Measurements from ENCODE around the gene KIF25.

The KIF25 gene

GRCh38 chr6:167997642-167998041 lies at the start of gene KIF25:
TSS of gene KIF25 (plus strand) at chr6:167997671. CDS start at chr6:168029586, 31,915 bp downstream.
- no peak for DNase-seq (ENCODE audit: low read depth)

- DNase-seq (ENCODE audit: low read depth): no peak
Observed at GRCh38 chr6:167947716-167948115, 49.8 kb upstream of the KIF25 start.

GRCh38 chr6:167948716-167949115 lies 48.8 kb upstream of the KIF25 start:
- DNase-seq (ENCODE audit: low read depth): no peak

- DNase-seq (ENCODE audit: low read depth): no peak
Observed at GRCh38 chr6:167949121-167949684, 48.3 kb upstream of the KIF25 start.

GRCh38 chr6:167951781-167952511 lies 45.5 kb upstream of the KIF25 start:
- DNase-seq (ENCODE audit: low read depth): no peak

GRCh38 chr6:167952512-167952859 lies 45.0 kb upstream of the KIF25 start:
- DNase-seq (ENCODE audit: low read depth): no peak

- no peak for DNase-seq (ENCODE audit: low read depth)
Observed at GRCh38 chr6:167953551-167953950, 43.9 kb upstream of the KIF25 start.

- DNase-seq (ENCODE audit: low read depth): no peak
Observed at GRCh38 chr6:167954151-167954550, 43.3 kb upstream of the KIF25 start.

GRCh38 chr6:167956491-167956890 lies 41.0 kb upstream of the KIF25 start:
- no peak for DNase-seq (ENCODE audit: low read depth)

GRCh38 chr6:167956983-167957492 lies 40.4 kb upstream of the KIF25 start:
- peak; percentile 1 for DNase-seq (ENCODE audit: low read depth)

- DNase-seq (ENCODE audit: low read depth): no peak
Observed at GRCh38 chr6:167957626-167958025, 39.8 kb upstream of the KIF25 start.

GRCh38 chr6:167960579-167960978 lies 36.9 kb upstream of the KIF25 start:
- no peak for DNase-seq (ENCODE audit: low read depth)

- DNase-seq (ENCODE audit: low read depth): no peak
Observed at GRCh38 chr6:167962711-167963110, 34.8 kb upstream of the KIF25 start.

- no peak for DNase-seq (ENCODE audit: low read depth)
Observed at GRCh38 chr6:167963589-167964057, 33.8 kb upstream of the KIF25 start.

GRCh38 chr6:167965592-167966539 lies 31.6 kb upstream of the KIF25 start:
- no peak for DNase-seq (ENCODE audit: low read depth)

GRCh38 chr6:167966540-167966905 lies 30.9 kb upstream of the KIF25 start:
- DNase-seq (ENCODE audit: low read depth): no peak

GRCh38 chr6:167968091-167968490 lies 29.4 kb upstream of the KIF25 start:
- DNase-seq (ENCODE audit: low read depth): no peak

GRCh38 chr6:167970230-167970629 lies 27.2 kb upstream of the KIF25 start:
- no peak for DNase-seq (ENCODE audit: low read depth)

GRCh38 chr6:167972193-167972592 lies 25.3 kb upstream of the KIF25 start:
- DNase-seq (ENCODE audit: low read depth): no peak

- DNase-seq (ENCODE audit: low read depth): no peak
Observed at GRCh38 chr6:167973148-167973885, 24.2 kb upstream of the KIF25 start.

- no peak for DNase-seq (ENCODE audit: low read depth)
Observed at GRCh38 chr6:167974640-167975344, 22.7 kb upstream of the KIF25 start.
